ENCODE data around the gene CSGALNACT2. TPM values are rescaled to one million over a fixed set of nuclear protein-coding genes. Genes with fewer than 3 reads are reported as not detected.

The CSGALNACT2 gene
- total RNA-seq, 1 experiment from 2014 or later, result 22.3 TPM

DNA sequence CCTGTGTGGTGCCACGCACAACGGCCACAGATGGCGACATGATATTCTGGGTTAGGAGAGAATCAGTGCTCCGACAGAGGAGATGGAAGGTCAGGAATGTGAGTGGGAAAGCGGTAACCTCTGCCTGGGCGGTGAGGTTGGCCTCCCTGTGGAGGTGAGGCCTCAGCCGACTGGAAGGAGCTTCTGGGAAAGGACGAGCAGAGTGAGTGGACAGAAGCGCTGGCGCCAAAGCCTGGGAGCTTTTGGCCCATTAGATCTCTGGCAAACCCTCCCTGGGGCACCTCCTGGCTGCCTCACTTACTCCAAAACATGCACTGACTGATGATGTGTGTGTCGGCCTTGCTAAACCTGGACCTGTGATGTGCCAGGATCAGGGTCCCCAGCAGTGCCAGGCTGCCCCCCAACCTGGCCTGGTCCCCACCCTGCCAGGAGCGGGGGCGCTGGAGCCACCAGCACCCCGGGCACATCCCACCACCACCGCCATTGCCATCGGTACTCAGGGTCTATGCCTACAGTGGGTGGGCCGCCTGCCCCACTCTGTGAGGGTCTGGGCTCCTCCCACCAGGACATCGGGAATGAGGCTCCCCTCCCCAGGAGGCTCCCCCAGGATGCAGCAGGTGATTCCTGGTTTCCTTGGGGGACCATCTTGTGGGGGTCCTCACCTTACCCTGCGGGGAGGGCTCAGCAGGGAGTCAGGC is 77.7 kb downstream of the CSGALNACT2 start:
- POLR2A ChIA-PET, result no interaction called here
- Histone ChIP-seq H3K27me3 (ENCODE audit: control insufficient read depth, insufficient read depth, low read length) (no peaks in the 10 kb centered on the region), H3K36me3 (ENCODE audit: control insufficient read depth, insufficient read depth, low read length) (no peaks in the 10 kb centered on the region), H3K4me1 (ENCODE audit: control insufficient read depth, insufficient read depth, low read length) (peaks cover 22% of the 10 kb centered on the region), H3K4me3 (ENCODE audit: low read depth in 2 of 2, low read length in 2 of 2) (no peak overlapping the region), H3K27ac (ENCODE audit: low read length) (no peak overlapping the region), H3K9me3 (ENCODE audit: control insufficient read depth, insufficient read depth, low read depth, low read length) (no peaks in the 10 kb centered on the region)
- no TSS peak for BruUV-seq (replicated peaks)
- ATAC-seq (no peak), DNase-seq (ENCODE audit: low read depth, low spot score) (no peak)
- in situ Hi-C loops (cut with HindIII; ENCODE audit: low pct_unique_long_range_greater_than_20kb, low sequenced_read_pairs) (no loop called here), intact Hi-C loops (cut with micrococcal nuclease; ENCODE audit: unreplicated experiment) (no loop called here)
- CTCF ChIA-PET, result interaction anchor here (0.6 kb wide), 1 partner anchor 50 kb away, joined by 4 read pairs; no protein-coding TSS in a partner anchor
- TF ChIP-seq, protein P1, sequence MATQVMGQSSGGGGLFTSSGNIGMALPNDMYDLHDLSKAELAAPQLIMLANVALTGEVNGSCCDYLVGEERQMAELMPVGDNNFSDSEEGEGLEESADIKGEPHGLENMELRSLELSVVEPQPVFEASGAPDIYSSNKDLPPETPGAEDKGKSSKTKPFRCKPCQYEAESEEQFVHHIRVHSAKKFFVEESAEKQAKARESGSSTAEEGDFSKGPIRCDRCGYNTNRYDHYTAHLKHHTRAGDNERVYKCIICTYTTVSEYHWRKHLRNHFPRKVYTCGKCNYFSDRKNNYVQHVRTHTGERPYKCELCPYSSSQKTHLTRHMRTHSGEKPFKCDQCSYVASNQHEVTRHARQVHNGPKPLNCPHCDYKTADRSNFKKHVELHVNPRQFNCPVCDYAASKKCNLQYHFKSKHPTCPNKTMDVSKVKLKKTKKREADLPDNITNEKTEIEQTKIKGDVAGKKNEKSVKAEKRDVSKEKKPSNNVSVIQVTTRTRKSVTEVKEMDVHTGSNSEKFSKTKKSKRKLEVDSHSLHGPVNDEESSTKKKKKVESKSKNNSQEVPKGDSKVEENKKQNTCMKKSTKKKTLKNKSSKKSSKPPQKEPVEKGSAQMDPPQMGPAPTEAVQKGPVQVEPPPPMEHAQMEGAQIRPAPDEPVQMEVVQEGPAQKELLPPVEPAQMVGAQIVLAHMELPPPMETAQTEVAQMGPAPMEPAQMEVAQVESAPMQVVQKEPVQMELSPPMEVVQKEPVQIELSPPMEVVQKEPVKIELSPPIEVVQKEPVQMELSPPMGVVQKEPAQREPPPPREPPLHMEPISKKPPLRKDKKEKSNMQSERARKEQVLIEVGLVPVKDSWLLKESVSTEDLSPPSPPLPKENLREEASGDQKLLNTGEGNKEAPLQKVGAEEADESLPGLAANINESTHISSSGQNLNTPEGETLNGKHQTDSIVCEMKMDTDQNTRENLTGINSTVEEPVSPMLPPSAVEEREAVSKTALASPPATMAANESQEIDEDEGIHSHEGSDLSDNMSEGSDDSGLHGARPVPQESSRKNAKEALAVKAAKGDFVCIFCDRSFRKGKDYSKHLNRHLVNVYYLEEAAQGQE (IDR thresholded peaks at IDR 0.05; ENCODE audit: insufficient read depth in 1 of 2, low read depth in 2 of 2, low read length in 1 of 2), result no peak
- TF ChIP-seq SIN3A (IDR thresholded peaks at IDR 0.05; ENCODE audit: borderline replicate concordance, insufficient read depth, low read depth, low read length), result no peak
- TF ChIP-seq, protein P2, sequence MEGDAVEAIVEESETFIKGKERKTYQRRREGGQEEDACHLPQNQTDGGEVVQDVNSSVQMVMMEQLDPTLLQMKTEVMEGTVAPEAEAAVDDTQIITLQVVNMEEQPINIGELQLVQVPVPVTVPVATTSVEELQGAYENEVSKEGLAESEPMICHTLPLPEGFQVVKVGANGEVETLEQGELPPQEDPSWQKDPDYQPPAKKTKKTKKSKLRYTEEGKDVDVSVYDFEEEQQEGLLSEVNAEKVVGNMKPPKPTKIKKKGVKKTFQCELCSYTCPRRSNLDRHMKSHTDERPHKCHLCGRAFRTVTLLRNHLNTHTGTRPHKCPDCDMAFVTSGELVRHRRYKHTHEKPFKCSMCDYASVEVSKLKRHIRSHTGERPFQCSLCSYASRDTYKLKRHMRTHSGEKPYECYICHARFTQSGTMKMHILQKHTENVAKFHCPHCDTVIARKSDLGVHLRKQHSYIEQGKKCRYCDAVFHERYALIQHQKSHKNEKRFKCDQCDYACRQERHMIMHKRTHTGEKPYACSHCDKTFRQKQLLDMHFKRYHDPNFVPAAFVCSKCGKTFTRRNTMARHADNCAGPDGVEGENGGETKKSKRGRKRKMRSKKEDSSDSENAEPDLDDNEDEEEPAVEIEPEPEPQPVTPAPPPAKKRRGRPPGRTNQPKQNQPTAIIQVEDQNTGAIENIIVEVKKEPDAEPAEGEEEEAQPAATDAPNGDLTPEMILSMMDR (IDR thresholded peaks at IDR 0.05), result no peak
- TF ChIP-seq POLR2AphosphoS5 (IDR thresholded peaks at IDR 0.05; ENCODE audit: low read depth, low read length), result no peak
- TF ChIP-seq TCF7L2 (IDR thresholded peaks at IDR 0.05; ENCODE audit: low read depth, low read length), result no peak

DNA sequence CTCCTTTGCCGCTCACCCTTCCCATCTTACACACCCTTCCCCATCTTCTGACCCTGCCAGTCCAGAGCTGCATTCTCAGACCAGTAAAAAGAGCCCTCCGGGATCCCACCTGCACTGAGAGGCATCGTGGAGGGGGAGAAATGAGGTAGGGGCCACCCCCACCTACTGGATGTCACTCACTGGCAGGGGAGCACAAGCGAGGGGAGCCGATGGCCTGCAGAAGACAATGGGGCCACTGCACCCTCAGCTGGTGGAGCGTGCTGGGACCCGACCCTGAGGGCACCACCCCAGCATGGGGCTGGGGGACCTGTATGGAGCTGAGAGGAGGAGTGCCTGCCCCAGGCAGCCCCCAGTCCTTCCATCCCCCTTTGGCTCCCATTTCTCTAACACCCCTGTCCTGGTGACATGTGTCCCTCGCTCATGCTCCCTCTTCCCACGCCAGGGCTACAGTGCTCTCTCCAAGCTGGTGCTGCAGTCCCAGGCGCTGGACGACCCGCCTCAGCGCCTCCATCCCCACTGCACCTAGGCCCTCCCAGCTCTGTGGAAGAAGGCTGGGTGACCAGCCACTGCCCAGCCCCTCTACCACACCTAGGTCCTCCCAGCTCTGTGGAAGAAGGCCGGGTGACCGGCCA is 78.8 kb downstream of the CSGALNACT2 start:
- intact Hi-C loops (cut with micrococcal nuclease; ENCODE audit: unreplicated experiment) (no loop called here), in situ Hi-C loops (cut with HindIII; ENCODE audit: low pct_unique_long_range_greater_than_20kb, low sequenced_read_pairs) (no loop called here)
- TF ChIP-seq POLR2AphosphoS5 (IDR thresholded peaks at IDR 0.05; ENCODE audit: low read depth, low read length), result no peak
- TF ChIP-seq TCF7L2 (IDR thresholded peaks at IDR 0.05; ENCODE audit: low read depth, low read length), result no peak
- TF ChIP-seq, protein P1 (IDR thresholded peaks at IDR 0.05; ENCODE audit: insufficient read depth in 1 of 2, low read depth in 2 of 2, low read length in 1 of 2), result no peak
- TF ChIP-seq, protein P2 (IDR thresholded peaks at IDR 0.05), result no peak
- TF ChIP-seq SIN3A (IDR thresholded peaks at IDR 0.05; ENCODE audit: borderline replicate concordance, insufficient read depth, low read depth, low read length), result no peak
- ChIA-PET CTCF (interaction anchor here (0.6 kb wide), 1 partner anchor 49 kb away, joined by 4 read pairs; no protein-coding TSS in a partner anchor), POLR2A (no interaction called here)
- BruUV-seq (replicated peaks), result no TSS peak
- H3K4me3 ChIP-seq (ENCODE audit: low read depth in 2 of 2, low read length in 2 of 2), result no peak overlapping the region
- peaks cover 14% of the 10 kb centered on the region for H3K4me1 ChIP-seq (ENCODE audit: control insufficient read depth, insufficient read depth, low read length)
- no peaks in the 10 kb centered on the region for H3K27me3 ChIP-seq (ENCODE audit: control insufficient read depth, insufficient read depth, low read length)
- ATAC-seq, result no peak
- H3K36me3 ChIP-seq (ENCODE audit: control insufficient read depth, insufficient read depth, low read length), result no peaks in the 10 kb centered on the region
- DNase-seq (ENCODE audit: low read depth, low spot score), result no peak
- H3K27ac ChIP-seq (ENCODE audit: low read length), result no peak overlapping the region
- no peaks in the 10 kb centered on the region for H3K9me3 ChIP-seq (ENCODE audit: control insufficient read depth, insufficient read depth, low read depth, low read length)

Data from Panc1 (cell line).